ENCODE results near the gene GTF3C1. TPM values are rescaled to one million over a fixed set of nuclear protein-coding genes. Genes with fewer than 3 reads are reported as not detected.

The GTF3C1 gene
- polyA plus RNA-seq, 1 donor = 90.1 TPM

DNA sequence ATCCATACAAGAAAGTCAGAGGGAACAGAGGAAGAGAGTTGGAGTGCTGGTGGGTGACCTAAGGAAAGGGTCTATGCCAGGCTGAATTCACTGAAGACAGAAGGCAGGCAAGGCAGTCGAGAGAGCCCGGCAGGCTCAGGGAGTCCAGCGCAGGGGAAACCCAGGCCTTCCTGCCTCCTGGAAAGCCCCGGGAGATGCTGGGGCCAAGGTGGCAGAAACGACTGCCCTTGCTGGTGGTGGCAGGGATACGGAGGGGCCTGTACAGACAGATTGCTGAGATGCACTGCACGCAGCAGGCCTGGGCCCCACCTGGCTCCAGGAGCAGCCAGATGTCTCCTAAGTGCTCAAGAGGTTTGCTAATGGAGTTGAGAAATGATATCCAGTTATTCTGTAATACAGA lies 59.8 kb downstream of the GTF3C1 start:
- no peak for DNase-seq

DNA sequence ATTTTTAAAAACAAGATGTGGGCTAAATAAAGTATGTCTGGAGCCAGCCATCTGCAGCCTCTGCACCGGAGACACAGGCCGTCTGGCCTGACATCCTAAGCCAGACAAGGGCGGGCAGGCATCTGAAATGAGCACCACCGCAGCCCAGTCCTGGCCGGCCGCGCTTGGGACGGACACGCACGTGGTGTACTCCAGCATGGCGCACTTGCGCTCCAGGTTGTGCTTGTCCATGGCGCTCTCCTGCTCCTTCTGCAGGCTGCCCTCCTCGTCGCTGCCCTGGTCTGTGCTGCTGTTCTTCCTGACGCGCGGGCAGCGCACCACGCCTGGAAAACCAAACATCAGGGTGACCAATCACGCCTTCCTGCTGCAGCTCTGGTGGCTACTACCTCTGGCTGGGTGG lies 60.3 kb downstream of the GTF3C1 start:
- no peak for DNase-seq

DNA sequence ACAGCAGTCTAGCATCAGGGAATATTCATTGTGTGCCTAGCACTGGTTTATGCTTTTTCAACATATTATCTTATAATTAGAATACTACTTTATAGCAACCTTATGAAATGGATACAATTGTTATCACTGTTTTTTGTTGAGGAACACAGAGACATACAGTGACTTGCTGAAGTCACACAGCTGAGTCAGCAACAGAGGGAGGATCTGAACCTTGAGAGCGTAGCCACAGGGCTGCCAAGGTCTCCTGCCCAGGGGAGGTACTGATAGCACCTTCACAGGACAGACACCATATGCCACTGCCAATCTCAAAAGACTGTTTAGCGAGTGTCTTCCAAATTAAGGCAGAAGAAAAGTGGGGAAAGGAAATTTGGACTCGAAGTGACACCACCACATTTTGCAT lies 63.0 kb downstream of the GTF3C1 start:
- no peak for DNase-seq

DNA sequence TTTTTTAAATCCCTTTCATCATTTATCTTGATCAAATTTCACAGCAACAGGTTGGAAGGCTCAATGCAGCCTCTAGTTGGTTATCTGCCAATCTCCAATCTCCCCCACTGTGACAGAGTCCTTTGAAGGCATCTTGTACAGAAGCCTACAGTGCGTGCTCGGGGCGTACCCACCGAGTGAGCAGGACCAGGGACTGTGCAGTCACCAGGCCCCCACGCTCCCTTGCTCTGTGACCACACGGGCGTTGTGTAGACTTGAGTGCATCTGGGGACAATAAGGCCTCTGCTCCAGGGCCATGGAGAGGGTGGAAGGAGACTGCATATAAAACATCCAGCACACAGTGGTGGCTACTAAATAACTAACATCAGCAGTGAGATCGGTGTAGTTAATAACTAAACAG lies 63.4 kb downstream of the GTF3C1 start:
- no peak for DNase-seq

DNA sequence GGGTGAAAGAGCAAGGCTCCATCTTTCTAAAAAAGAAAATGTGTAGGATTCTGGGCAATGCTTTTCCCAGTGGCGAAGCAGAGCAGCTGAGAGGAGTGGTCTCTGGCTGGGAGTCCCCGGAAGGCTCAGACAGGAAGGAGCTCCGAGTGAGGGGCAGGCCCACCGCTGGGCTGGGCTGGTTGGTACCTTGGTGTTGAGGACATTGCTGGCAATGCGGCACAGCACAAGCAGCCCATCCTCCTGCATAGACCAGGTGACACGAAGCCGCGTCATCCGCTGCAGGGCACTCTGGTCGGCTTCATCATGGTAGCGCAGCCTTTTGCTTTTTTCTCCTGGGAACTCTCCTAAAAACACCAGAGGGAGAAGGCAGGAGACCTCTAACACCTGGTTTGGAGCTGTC lies 63.9 kb downstream of the GTF3C1 start:
- DNase-seq = no peak

DNA sequence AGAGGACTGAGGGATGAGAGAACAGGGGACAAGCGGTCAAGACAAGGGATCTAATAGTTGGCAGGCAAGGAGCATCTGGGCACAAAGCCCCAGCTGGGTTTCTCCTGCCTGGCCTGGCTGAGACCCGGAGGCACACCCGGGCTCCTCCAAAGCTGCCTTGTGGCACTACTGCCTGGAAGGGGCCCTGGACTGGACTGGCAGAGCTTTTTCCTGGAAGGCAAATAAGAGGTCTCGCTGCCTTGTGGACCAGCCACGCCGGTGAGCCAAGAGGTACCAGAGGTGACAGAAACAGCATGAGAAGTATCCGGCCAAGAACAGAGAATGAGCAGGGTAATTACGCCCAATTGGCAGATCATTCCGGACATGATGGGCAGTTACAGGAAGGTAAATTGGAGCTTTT lies 64.6 kb downstream of the GTF3C1 start:
- DNase-seq = no peak

DNA sequence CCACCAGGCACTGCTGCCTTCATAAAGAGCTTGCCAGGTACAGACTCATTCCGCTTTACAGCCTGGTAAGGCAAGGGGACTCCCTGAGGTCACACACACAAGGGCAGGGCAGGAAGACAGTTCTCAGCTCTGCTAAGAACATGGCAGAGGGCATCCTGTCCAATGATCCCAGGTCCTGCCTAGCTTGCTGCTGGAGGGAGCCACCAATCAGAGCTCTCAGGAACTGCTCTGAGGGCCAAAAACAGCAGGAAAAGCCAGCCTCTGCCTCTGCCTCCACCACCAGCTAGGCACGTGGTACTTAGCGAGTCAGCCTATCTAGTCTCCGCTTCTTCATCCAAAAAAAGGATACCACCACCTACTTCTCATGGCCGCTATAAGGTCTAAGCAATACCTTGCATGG lies 66.1 kb downstream of the GTF3C1 start:
- no peak for DNase-seq

DNA sequence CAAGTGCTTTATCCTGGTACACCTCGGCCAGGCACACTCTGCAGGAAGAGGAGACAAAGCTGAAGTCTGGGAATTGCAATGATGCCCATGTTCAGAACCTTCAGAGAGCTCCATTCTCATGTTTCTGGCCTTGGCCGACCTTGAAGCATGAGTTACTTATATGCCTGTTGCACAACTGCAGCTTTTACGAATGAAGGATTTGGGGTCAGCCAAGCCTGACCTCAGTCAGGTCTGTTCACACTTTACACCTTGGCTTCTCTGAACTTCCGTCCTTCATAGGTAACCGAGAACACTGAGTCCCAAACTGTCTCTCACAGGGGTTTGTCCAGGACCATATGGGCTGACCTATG lies 66.7 kb downstream of the GTF3C1 start:
- DNase-seq = no peak

DNA sequence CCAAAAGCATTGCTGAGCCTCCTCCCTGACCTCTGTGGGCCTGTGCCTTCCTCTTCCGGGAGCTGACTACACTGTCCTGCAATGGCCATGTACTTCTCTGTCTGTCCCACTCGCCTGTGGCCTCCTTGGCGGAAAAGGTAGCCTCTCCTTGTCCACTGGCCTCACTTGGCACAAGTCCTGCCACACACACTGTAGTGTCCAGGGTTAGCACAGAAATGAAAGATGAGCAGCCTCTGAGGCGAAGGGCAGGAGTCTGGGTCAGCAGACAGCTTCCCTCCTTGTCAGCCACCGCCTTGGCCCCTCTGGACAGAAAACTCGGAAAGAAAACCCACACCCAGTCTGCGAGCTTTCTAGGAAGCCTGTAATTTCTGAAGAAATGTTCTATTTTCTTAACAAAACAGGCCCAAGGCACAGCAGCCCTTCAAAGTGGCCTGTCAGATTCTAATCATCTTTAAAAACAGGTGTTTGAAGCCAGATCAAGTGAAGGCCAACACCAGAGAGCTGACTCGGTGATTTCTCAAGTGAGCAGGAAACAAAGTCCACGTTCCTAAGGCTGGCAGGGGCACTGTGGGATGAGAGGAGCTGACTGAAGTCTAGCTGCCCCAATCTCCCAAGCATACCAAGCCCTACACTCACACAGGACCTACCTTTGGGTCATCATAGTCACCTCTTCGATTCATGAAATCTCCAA lies 67.2 kb downstream of the GTF3C1 start:
- no peak for DNase-seq

DNA sequence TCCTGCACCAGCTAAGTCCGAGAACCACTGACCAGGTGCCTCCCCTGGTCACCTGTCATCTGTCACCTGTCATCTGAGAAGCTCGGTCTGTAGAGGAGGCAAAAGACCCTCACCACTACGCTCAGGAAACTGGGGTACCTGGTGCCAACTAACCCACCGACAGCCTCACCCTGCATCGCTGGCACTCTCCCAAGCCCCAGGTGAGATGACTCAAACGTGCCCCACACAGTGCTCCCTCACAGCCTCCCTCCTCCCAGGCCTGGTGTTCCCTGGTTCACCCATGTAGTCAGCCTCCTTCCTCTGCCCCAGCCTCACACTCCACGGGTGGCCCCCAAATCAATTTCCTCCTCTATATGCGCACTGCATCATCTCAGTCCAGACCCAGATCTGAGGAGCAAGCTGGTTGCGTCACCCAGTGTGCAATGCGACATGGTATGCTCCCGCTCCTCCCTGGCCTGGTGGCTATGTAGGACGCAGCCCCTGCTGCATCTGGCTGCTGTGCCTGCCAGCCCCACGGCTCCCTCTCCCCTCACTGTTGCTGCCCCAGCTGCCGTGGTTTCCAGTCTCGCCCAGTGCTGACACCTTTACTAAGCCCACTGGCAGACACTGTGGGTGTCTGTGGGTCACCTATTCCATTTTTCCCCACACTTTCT lies 68.3 kb downstream of the GTF3C1 start:
- DNase-seq = no peak

DNA sequence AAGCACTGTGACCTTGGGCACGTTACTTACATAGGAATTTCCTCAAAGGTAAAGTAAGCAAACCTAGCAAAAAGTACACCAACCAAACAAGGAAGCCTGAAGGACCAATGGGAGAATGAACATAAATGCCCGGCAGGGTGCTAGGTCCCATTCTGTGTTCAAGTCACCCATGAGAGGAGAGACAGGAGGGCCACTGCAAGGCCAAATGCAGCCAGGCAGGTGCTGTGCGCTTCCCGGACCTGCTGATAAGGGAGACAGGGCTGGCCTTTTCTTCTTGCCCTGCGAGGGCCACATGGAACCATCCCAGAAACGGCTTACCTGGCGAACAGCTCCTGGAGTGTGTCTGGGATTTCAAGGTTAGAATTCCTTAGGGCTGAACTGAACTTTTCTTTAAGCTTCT lies 69.0 kb downstream of the GTF3C1 start:
- no peak for DNase-seq

DNA sequence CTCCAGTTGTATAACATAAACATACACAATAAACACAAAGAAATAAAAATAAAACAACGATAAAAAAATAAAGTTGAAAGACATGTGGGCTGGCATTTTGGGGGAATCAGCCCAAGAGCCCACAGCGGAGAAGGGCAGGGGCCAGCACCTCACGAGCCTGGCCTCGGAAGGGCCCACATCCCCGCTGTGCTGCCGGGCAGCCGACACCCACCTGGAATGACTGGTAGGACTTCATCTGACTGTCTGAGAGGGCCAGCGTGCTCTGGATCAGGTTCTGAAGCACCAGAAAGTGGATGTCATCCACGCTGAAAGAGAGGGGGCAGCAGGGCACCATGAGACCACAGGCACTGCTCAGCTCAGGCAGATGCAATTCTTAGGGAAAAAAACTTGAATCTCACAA lies 73.5 kb downstream of the GTF3C1 start:
- no peak for DNase-seq

DNA sequence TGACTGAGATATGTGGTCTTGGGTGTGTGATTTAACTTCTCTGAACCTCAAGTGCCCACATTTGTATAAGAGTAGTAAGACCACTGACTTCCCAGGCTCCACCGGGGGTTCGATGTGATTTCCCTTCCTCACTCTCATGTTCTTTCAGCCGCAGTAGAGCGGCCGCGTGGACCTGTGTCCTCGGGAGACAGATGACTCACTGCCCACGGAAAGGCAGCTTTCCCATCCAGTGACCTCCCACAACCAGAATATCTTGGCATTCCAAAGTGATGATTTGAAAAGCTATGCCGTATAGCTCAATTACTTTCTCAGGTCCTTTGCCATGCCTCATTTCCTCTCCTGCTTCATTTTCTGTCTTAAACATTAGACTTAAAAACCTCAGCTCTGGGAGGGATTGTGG lies 74.2 kb downstream of the GTF3C1 start:
- no peak for DNase-seq

DNA sequence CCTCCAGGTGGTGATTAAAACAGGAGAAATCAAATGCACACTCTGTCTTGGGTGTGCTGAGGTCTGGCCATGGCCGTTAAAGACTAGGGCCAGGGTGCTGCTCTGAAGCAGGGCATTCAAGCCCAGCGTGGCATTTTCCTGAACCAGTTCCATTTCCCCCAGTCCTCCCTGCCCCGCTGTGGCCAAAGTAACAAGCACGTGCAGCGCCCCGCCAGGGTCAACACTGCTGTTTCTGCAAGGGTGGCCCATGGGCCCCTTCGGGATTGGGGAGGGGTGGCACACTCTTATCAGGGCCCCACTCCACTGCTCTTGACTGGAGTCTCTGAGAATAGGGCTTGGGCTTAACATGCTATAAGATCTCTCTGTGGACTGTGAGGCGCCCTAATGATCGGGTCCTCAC lies 74.8 kb downstream of the GTF3C1 start:
- no peak for DNase-seq

DNA sequence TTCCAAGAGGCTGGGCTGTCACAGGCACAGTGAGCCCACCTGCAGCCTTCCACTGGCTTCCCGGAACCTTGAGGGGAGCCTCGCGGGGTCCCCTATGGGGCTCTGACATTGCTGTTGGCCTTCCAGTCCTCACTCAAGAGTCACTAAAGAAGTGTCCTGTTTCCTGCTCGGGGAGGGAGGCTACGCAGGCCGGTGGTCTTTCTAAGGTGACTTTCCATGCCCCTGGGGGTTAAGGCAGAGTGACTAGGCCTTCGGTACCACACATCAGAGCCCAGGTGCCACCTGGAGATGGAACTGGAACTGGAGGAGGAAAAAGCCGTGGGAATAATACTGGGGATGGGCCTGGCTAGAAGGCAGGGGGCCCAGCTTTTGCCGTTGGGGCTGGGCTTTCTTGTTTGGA lies 75.7 kb downstream of the GTF3C1 start:
- DNase-seq = no peak

DNA sequence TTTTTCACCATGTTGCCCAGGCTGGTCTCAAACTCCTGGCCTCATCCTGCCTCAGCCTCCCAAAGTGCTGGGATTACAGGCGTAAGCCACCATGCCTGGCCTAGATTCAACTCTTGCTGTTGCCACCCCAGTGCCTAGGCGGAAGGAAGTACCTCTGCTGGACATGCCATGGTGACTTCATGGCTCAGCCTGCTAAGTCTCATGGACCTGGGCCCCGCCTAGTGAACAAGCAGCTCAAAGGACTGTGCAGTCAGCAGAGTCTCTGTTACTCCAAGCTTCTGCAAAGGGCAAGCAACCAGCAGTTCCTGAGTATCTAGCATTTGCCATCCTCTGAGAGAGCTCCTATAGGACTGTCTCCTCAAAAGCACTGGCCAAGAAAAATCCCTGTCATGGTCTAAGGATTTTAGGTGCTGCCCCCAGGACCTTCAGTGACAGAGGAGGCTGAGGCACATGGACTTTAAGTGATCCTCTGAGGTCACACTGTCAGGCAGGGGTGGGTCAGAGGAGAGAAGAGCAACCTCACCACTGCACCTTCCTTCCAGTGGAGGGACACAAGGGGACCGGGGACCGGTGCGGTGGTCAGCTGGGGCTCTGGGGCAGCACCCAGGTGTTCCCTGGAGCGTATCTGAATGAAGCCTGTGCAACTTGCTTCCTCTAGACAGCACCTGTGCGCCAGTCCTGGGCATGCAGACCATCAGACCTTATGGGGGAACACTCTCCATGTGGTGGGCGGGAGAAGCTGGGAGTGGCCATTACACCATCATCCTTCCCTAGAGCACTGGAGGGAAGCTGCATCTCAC lies 76.4 kb downstream of the GTF3C1 start:
- no peak for DNase-seq

DNA sequence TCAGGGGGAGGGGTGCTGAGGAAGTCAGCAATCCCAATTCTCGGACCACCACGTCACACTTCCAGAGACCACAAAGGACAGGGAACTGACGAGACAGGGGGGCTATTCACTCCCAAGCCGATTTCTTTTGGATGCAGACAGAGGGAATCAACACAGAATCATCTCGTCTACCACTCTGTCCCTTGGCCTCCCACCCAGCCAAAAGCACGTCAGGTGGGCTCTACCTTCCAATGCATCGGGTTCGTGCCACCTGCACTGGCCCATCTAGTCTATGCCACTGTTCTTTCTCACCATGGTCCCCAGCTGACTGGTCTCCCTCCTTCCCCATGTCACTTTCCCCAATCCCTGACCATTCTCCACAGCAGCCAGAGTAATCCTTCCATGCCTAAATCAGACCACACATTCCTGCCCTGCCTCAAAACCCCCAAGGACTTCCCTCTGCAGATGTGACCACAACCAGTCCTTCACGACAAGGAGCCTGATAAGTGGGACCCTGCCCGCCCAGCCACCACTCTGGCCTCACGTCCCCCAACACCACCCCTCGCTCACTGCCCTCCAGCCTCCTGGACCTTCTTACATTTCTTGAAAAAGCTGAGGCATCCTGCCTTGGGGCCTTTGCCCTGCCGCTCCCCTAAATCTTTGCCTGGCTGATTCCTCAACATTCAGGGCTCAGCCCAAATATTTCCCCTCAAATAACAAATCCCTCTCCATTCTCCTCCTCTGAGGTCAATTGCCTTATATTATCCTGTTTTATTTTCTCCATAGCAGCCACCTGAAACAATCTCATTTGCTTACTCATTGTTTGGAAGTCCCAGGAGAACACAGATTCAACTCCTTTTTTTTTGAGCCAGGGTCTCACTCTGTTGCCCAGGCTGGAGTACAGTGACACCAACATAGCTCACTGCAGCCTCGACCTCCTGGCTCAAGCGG lies 77.4 kb downstream of the GTF3C1 start:
- DNase-seq = no peak

DNA sequence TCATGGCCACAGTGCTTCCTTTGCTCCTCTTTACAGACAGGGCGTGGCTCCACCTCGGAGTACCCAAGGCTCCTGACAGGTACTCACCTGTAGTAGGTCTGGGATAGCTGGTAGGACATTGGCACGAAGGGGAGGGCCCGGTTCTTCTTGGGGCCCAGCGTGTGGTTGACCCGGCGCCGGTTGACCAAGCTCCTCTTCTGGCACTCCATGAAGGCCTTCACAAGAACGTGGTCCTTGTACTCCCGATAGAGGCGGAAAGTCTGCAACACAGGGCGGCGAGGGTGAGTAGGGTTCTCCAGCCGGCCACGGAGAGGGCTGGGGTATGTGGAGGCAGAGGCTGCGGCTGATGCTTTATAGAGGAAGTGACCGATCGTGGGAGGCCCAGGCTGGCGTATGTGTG lies 78.1 kb downstream of the GTF3C1 start:
- no peak for DNase-seq

DNA sequence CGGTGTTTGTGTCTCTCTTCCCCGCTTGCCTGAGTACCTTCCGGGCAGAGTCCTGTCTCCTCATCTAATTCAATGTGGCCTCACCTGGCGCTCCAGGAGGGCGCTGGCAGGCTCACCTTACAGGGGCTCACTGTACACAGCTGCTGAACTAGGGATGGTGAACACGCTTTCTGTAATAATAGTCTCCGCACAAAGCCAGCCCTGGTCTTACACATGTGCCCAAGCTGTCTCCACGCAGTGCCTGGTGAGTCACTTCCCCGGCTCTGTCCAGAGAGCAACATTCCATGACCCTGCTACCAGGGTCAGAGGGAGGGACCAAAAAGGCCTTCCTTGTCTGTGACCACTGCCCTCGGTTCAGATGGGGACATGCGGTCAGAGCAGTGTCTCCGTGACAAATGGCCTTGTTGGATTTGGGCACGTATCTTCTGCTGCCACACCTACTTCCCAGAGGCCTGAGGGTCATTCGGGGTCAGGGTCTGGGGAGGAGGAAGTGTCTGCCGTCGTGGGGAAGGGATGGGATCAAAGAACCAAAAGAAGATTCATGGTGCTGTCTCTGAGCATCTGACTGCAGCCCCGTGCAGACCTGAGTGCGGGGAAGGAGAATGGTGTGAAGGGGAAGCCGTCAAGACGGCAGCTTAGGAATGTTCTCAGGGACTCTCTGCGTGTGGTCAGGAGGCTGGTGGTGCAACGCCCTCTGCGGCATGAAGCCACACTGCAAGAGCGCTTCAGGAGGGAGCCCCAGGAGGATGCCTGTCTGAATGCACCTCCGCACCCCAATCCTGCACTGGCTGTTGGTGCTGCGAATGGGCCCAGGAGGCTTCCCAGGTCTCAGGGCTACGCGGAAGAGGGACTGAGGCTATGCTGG lies 78.9 kb downstream of the GTF3C1 start:
- DNase-seq = no peak

DNA sequence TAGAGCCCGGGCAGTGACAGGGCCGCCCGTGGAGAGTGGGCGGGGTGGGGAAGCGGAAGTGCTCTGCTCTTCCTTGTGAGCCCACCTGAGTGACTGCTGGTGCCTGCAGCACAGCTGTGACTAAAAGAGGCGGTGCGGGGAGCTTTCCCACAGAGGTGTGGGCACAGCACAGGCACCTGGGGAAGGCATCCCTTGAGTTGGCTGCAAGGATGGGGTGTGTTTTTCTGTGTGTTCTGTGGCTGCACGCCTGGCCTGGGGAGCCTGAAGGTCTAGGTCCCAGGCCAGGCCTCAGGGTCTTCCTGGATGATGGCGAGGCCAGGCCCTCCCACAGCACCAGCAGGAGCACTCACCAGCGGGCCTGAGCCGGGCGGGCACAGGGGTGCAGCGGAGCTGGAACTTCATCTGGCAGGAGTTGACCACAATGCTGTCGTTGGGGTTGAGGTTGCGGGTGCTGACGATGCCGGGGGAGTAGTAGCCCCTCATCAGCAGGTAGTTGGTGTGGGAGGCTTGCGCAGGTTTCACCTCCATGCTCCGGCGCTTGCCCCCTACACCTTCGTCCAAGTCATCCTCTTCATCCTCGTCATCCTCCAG lies 80.7 kb downstream of the GTF3C1 start:
- DNase-seq = no peak

DNA sequence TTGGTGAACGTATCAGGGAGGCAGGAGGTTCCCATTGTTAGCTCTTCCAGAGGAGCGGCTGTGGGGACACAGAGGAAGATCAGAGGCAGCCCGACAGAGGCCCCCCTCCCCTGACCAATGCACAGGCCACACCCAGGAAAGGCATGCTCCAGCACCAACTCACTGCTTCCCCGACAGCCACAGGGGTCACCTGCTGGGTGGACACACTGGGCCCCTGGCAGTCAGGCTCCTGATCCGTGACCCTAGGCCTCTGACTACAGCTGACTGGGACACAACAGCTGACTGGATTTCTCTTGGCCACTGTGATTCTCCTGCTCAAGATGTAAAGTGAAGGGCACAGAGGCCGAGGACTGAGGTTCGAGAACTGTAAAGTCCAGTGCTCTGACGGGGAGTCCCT lies 84.2 kb downstream of the GTF3C1 start:
- DNase-seq = no peak

Measured in left kidney (tissue), 2 donors.